HG02938 (cell line): ENCODE measurements around the gene RYR3.

ENCODE experiments used
- ATAC-seq: cut with Tn5 transposase; IDR thresholded peaks from one replicate; pipeline ENCODE4 v1.9.1; 2021; ENCODE audit warnings: mild to moderate bottlenecking, moderate library complexity; ENCODE audit not compliant: unreplicated experiment

RYR3 gene

DNA sequence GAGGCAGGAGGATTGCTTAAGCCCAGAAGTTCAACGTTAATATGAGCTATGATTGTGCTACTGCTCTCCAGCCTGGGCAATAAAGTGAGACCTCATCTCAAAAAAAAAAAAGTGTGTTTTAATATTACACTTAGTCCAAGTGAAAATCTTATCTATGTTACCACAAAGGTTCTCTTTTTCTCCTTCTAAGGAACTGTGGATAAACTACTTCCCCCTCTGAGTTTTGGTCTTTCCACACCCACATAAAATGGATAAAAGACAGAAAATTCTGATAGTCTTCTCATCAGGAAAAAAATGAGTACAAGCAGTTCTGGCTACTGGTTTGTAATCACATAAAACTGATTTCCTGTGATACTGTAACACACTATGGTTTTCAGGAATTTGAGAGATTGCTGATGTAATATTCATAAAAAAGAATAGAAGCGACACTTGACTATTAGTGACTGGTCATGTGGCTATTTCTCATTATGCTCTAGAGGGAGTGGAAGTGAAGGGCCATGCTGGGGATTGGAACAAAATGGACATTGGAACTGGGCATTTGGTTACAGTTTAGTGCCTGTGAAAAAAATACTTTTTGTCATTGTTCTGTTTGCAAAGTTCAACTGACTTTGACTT lies 68.2 kb downstream of the RYR3 start:
- no peak for ATAC-seq

DNA sequence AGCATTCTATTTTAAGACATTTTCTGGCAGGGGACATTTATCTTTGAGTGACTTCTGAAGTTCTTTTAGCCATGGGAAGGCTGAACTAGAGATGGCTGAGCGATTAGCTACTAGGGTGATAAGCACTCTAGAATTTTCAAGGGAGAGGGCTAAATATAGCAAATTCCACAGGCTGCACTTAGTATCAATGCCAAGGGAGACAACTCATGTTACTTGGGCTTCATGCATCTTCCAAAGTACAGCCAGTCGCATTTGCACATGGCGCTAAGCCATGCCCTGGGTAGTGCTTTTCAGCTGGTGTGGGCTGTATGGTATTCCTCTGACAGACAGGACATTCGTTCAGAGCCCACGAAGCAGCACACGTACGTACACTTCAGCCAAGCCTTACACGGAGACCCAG lies 69.6 kb downstream of the RYR3 start:
- no peak for ATAC-seq

DNA sequence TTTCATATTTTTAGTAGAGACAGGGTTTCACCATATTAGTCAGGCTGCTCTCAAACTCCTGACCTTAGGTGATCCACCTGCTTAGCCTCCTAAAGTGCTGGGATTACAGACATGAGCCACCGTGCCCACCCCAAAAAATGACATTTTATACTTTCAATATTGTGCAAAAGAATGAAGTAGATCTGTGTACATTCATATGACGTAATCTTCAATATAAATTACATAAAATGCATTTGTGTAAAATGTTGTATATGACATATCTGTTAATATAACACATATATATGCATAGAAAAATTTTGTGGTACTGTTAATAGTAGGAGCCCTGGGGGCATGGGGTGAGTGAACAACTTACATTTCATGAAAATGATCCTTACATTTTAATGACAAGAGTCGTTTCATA lies 71.7 kb downstream of the RYR3 start:
- ATAC-seq: no peak

DNA sequence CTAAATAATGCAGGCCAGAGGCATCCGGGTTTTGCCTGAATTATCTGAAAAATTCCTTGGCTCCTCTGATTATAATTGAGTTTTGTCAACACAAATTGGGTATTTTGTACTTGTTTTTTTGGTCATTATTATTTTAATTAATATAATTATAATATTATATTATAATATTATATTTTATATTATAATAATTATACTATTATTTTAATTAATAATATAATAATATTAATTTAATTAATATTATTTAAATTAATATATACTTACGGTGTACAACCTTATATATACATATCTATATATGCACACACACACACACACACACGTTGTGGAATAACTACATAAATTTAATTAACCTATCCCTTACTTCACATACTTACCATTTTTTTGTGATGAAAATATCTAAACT lies 73.5 kb downstream of the RYR3 start:
- ATAC-seq: no peak

DNA sequence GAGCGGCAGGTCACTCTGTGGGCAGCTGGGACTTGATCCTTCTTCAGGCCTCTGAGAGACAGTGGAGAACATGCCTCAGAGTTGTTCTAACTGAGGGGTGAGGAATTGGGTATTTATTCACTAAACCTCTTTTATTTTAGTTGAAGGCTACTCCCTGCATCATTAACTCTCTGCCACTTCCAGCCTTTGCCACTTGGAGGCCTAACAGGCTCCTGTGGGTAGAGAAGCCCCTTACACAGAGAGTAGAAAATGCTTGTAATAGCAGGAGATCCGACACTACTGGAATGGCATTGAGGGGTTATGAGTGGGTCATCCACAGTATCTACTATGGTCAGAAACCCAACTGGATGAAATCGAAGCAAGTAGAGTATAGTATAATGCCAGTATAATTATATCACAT lies 81.7 kb downstream of the RYR3 start:
- no peak for ATAC-seq

DNA sequence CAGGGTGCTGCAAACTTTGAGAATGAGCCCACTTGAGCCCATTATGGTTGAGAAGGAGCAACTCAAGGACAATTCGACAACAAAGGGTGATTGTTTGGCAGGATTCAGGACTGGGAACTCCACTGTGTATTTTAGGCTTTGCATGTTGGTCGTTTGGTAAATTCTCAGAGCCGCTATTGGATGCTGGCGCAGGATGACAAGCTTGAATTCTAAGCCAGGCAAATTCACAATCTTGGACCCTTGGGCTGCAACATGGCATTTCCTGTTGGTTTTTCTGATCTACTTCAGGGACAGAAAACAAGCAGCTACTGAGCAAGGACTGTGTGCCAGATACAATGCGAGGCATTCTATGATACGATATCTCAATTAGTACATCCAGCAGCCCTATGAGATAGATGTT lies 82.8 kb downstream of the RYR3 start:
- ATAC-seq: no peak

DNA sequence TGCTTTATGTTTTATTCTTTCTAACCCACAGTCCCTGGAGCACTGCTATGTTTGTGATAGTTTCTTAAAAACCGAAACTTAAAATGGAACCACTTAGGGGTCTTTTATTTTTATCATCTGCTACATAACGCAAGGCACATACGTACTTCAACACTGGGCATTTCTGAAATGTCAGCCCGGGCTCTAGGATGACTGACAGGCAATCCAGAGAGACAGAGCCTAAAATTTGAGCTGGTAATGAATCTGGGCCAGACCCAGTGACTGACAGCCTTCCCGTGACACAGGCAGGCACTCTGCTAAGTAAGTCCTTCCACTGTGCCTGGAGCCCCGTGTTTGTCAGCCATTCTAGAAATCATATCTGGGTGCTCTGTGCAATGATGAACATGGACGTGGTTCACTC lies 84.6 kb downstream of the RYR3 start:
- no peak for ATAC-seq

DNA sequence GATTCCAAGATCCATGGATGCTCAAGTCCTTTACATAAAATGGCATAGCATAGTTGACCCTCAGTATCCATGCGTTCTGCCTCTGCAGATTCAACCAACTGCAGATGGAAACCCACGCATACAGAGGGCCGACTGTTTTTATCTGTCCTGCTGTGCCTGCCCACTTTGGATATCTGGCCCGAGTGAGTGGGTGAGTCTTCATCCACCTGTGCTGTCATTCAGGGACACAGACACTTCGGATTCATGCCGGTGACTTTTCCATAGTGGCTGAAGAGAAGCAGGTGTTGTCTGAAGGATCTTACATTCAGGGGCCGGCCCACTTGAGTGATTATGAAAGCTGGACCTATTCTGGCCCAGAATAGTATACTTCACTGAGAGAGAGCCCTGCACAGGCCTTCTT lies 85.1 kb downstream of the RYR3 start:
- ATAC-seq: no peak

DNA sequence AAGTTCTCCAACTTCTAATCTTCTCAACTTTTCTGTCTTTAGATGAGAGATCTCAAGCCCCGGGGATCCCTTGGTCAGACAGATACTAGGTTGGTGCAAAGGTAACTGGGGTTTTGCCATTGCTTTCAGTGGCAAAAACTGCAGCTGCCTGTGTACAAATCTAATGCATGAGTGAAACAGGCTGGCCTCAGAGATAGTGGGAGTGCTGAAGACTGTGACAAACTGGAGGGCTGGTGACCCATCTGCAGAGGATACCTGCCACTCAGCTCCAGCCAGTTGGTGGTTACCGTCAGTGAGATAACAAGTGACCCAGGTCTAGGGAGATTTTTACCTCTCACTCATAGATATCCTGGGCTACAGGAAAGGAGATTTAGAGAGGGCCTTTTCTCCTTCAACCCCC lies 85.7 kb downstream of the RYR3 start:
- no peak for ATAC-seq

DNA sequence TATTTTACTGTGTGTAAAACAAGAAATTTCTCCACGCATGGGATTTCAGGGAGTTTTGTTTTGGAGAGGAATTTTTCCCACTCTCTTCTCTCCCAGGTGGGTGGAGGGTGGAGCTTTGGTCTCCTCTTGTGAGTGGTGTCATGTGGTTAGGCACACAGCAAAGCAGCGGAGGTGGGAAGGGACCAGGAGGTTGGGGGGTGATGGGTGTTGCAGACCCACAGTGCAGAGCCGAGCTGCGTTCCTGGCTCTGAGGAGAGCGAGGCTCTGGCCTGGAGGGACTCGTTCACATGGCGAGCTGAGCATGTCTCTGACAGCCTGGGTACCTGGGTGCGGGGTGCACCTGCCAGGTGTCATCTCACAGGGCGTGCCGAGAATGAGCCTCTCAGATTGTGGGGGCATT lies 87.8 kb downstream of the RYR3 start:
- no peak for ATAC-seq

DNA sequence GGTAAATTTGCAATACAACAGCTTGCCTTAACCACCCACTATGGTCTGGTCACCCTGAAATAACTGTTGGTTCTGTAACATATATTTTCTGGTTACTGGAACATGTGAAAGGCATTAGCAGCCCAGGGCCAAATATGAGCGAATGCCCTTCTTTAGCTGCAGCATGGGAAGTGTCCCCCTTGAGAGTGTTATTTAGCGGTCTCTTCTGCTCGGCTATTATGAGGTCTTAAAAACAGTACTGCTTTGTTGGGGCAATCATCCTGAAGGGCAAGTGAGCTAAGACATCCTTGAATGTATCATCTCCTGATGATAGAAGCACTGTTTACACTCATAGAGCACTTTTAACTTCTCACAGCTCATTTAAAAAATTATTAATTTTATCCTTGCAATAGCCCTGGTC lies 90.2 kb downstream of the RYR3 start:
- ATAC-seq: no peak

DNA sequence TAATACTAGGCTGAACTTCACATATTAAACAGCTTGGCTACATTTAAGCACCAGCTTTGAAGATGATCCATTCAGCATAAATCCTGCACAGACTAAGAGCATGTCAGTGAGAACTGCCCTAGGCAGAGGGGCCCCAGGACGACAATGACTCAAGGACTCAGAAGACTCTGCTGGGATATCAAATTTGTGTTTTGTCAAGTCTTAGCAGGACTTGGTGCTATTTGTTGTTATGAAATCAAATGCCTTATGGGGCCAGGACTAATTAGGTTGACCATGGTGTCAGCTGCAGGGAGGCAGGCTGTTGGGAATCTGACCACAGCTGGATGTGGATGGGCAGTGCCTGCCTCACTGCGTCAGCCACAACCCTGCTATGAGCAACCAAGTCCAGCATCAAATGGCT lies 91.8 kb downstream of the RYR3 start:
- no peak for ATAC-seq

DNA sequence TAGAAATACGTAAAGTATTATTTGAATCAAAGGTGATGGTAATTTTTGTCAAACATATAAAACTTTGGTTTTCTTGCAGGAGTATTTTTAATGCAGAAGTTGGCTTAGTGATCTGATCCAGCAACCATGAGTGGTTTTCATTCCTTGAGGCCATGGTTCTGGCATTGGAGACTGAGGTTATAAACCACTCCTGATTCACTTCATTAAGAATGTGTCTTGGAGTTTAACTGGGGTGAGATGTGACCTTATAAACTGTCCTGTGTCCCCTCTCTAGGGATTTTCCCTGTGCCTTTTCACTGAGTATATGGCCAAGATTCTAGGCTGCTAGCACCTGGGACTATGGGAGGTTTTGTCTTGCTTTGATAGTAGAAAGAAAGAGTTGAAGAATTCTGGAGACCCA lies 94.3 kb downstream of the RYR3 start:
- ATAC-seq: no peak

DNA sequence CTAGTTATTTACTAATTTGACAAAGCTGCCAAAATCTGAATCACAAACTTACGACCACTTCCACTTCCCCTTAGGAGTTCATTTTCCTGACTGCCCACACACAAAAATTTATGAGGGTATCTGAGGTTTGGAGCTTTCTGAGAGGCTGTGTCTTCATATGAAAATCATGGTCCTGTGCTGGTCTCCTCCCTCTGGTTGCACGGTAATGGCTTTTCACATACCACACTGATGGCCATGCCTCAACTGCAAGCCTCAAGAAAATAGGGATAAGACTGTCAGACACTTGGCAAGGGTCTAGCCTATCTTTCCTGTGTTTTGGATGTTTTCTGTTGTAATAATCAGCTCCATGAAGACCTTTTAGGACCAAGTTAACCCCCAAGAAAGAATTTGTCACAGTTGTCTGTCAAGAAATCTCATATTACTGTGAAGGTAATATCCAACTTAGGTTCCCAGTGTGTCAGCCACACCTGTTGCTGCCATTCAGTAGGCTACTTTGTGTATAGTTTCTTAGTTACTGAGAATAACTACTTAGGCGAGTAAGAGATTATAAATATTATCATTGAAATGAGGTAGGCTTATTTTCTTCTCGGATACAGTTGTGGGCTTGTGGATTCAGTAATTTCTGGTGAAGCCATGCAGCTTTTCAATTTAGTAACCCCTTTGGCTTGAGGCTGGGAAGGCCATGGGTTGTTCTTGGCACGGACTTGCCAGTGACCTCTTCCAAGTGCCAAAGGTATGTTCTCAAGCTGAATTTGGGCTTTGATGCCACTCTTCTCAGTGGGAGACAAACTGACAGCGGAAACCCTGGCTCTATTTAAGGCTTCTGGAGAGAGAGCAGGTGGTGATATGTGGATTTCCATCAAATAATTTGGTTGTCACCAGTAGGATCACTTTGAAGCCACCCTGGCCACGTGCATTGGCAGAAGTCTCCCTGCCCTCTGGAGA lies 101.1 kb downstream of the RYR3 start:
- no peak for ATAC-seq

DNA sequence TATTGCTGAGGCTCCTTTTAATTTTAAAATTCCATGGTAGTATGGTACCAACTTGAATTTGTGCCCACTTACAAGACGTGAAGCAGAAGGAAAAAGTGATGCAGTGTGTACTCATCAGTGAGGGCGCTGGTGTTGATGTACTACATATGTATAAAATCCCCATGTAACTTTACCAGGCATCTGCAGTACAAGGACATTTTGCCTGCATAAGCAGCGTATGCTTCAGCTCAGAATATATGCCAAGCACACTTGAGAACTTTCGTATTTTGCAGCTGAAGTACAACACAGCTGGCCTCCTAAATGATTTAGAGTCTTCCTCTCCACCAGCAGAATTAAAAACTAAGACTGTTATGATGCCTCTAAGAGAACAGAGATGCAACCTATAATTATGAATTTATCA lies 108.9 kb downstream of the RYR3 start:
- ATAC-seq: no peak

DNA sequence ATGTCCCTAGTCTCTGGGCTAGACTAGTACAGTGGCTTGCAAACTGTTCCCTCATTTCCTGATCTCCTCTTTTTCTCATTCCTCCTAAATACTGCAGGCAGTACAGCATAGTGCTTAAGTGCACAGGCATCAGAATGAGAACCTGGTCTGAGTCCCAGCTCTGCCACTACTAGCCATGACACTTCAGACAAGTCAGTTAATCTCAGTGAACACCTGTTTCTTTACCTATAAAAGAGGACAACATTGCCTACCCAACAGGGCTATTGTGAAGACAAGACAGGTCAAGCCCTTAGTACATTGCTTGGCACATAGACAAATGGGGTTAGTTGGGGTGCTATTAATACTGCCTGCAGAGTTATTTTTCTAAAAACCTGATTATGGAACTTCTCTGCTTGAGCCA lies 113.3 kb downstream of the RYR3 start:
- ATAC-seq: no peak

DNA sequence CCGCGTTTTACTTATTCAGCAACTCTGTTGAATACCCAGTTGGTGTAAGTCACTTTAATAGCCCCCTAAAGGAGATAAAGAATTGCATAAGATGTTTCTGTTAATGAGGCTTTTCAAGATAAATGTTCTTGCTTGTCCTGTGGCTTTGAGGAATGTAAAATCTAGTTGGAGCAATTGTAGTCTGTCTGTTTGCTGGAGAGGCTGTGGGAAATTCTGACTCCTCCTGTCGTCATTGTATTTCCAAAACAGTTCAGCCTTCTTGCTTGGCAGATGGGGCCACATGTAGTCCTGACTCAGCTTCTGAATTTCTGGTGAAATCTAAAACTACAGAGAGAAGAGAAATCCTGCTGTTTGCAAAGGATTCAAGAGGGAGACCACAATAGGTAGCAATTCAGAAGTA lies 114.4 kb downstream of the RYR3 start:
- no peak for ATAC-seq

DNA sequence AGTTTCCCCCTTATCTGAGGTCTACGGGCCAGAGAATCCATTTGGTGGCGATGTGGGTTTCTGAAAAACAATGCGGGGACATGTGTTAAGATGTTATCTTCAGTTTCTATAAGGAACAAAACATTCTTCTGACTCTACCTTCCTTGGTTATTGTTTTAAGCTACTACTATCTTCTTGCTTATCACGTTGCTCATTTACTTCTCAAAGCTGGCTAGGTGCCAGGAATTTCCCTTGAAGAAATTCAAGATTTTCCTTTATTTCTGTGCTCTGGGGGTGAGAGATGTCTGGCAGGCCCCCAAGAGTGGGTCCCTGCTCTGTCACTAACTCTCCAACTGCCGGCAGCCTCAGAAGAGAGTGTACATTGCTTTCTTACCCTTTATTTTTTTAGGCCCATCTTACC lies 119.8 kb downstream of the RYR3 start:
- ATAC-seq: no peak

DNA sequence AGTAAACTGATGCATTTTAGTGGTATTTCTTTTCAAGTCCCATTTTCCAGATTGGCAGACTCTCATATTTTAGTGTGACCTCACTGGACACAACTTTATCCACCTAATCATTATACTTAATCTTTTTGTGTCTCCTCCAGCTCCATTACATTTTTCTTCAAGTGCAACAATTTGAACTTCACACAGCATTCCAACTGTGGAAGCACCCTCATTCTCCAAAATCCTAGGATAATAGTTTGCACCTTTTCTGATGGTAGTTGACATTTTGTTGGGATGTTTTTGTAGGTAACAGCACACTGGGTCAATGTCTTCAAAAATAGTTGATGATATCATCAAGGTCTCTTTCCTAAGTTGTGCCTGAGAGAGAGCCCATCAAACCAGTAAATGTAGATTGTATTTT lies 123.1 kb downstream of the RYR3 start:
- ATAC-seq: no peak

DNA sequence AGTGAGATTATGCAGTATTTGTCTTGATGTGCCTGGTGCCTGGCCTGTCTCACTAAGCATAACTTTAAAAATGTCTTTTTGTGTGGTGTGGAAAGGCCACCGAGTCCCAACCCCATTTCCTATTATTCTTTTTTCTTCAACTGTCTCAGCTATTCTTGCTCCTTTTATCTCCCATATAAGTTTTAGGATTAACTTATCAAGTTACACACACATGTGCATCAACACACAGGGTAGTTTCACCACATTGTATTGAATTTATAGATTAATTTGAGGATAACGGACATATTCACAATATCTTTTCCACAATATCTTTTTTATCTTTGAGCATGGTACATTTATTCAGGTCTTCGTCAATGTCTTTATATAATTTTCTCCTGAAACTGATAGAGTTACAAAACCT lies 127.6 kb downstream of the RYR3 start:
- no peak for ATAC-seq

DNA sequence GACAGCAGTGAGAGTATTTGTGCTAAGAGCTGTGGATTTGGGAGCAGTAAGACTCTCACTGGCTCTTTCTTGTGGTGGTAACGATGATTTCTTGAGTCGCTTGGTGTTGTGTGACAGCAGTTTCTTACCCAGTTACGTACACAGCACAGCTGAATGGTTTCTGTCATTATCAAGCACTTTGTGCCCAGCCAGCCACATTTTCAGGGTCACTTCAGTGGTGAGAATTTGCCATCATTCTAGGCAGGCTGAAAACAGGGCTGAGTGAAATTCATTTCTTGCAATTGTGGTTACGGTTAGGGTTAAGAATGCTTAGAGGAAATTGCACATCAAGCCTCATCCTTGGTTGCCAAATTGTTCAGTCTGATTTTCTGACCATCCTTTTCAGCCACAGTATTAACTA lies 130.1 kb downstream of the RYR3 start:
- ATAC-seq: no peak

DNA sequence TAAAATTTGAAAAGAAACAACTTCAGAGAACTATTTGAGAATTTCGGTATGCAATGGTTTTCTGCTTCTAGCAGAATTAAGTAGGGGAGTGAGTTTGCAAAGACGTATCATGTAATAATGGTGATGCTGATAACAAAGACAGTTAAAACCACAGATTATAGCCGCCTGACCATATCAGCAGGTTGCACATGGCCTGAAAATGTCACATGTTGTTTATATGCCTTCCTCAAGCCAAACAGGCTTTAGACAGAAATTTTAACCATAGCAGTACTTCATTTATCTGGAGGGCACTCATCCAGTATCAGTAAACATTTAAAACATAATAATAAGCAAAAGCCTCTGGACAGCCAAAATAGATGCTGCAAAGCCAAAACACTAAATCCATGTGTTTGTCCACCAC lies 131.7 kb downstream of the RYR3 start:
- ATAC-seq: no peak

DNA sequence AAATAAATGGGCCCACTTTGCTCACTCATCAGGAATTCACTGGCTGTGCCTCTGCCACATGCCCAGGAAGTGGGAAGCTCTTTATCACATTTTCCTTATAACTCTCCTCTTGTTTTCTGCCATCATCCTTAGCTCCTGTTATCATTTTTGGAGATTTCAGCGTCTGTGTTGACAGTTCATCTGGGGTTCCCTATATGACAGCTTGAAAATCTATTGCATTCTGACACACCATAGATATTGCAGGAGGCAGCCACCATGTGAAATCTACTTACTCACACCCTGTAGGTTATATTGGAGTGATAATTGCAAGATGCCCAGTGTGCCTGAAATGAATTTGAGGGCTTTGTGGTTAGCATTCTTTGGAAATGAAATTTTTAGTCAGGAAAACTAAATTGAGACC lies 132.9 kb downstream of the RYR3 start:
- no peak for ATAC-seq
